ENCODE data around the gene RTCA.
"Not testable (repeated sequence)": the region's sequence is repeated elsewhere in the genome, so short reads cannot be mapped to it uniquely, and the experiment has no call there.

Gene RTCA

GRCh38 chr1:100313382-100313781 lies 47.4 kb downstream of the RTCA start:
- DNase-seq, result no peak

- no peak for DNase-seq
Observed at GRCh38 chr1:100316622-100317021, 50.6 kb downstream of the RTCA start.

GRCh38 chr1:100320311-100321099 lies 54.5 kb downstream of the RTCA start:
- no peak for DNase-seq

GRCh38 chr1:100321100-100321493 lies 55.1 kb downstream of the RTCA start:
- DNase-seq, result no peak

GRCh38 chr1:100321506-100321905 lies 55.5 kb downstream of the RTCA start:
- no peak for DNase-seq

- DNase-seq, result no peak
Observed at GRCh38 chr1:100322436-100323211, 56.6 kb downstream of the RTCA start.

GRCh38 chr1:100323419-100324106 lies 57.5 kb downstream of the RTCA start:
- DNase-seq, result no peak

- no peak for DNase-seq
Observed at GRCh38 chr1:100325415-100326324, 59.7 kb downstream of the RTCA start.

- DNase-seq, result not testable (repeated sequence)
Observed at GRCh38 chr1:100326325-100326670, 60.3 kb downstream of the RTCA start.

- DNase-seq, result no peak
Observed at GRCh38 chr1:100328133-100328532, 62.1 kb downstream of the RTCA start.

GRCh38 chr1:100331146-100331545 lies 65.1 kb downstream of the RTCA start:
- not testable (repeated sequence) for DNase-seq

- no peak for DNase-seq
Observed at GRCh38 chr1:100332331-100332730, 66.3 kb downstream of the RTCA start.

GRCh38 chr1:100335436-100335835 lies 69.4 kb downstream of the RTCA start:
- no peak for DNase-seq

- not testable (repeated sequence) for DNase-seq
Observed at GRCh38 chr1:100337878-100338277, 71.9 kb downstream of the RTCA start.

- not testable (repeated sequence) for DNase-seq
Observed at GRCh38 chr1:100339735-100340134, 73.7 kb downstream of the RTCA start.

- DNase-seq, result no peak
Observed at GRCh38 chr1:100340494-100340893, 74.5 kb downstream of the RTCA start.

- DNase-seq, result no peak
Observed at GRCh38 chr1:100342348-100342747, 76.3 kb downstream of the RTCA start.

Data from NCI-H446 (cell line).